HG03108 (cell line): ENCODE data around the gene U2AF1L4.

Experiments used
- ATAC-seq: cut with Tn5 transposase; IDR thresholded peaks from one replicate; pipeline ENCODE4 v1.9.1; 2021; ENCODE audit warnings: moderate library complexity; ENCODE audit not compliant: unreplicated experiment

Gene U2AF1L4

DNA sequence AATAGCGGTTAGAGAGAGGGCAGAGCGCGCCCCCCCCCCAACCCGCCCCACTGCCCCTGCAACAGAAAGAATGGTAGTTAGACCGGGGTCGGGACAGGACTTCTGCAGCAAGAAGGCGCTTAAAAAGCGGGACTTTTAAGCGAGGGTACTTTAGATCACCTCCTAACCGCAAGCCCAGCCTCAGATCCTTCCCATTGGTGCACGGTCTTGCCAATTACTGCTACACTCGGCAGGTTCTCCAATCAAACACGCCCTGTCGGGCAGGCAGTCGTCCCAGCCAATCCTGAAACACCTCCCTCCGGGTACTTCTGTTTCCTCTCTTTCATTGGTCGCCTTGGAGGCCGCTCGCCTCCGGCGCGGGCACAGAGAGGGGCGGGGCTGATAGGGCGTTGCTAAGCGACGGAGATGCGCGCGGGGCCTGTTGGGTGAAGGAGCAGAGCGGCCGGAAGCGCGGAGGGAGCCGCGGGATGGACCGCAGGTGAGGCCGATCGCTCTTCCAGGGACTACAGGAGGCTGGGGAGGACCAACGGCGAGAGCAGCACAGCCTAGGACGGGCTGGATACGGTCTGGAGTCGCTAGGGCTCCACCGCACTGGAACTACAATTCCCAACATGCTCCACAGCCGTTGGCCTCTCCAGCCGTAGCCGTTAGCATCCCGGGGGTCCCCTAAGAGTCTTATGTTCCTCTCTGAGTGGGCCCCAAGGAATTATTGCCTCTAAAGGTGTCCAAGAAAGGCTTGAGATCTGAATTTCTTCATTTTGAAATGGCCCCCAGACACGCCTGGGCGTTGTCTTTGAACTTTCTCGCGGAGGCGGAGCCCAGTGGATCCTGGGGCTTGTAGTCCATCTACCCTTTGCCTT, 12.8 kb upstream of the U2AF1L4 start, which contains the start of gene PROSER3:
Gene PROSER3, plus strand, starts transcription at position 428 of the 860 bp plus-strand sequence. Its CDS starts 40 bp downstream, at position 468.
- peak; percentile 91 for ATAC-seq

DNA sequence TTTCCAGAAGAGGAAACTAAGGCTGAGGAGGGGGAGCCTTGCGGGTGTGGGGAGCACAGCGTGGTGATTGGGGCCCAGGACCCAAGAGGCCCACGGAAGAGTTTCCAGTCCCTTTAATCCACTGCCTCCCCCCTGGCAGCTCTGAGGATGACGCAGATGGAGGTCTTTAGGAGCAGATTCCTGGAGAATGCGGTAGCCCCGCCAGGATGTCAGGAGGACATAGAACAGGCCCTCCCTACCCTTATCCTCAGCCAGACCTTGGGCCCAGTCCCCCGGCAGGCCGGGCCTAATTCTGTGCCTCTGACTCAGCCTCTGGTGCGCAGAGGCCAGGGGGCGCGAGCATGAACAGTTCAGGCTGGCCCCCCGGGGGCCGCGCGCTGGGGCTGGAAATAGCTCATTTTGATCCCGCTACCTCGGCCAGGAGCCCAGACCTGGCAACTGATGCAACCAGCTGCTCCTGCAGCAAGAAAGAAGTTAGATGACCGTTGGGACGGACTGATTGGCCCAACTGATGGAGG, 12.1 kb upstream of the U2AF1L4 start:
- peak; percentile 7 for ATAC-seq

DNA sequence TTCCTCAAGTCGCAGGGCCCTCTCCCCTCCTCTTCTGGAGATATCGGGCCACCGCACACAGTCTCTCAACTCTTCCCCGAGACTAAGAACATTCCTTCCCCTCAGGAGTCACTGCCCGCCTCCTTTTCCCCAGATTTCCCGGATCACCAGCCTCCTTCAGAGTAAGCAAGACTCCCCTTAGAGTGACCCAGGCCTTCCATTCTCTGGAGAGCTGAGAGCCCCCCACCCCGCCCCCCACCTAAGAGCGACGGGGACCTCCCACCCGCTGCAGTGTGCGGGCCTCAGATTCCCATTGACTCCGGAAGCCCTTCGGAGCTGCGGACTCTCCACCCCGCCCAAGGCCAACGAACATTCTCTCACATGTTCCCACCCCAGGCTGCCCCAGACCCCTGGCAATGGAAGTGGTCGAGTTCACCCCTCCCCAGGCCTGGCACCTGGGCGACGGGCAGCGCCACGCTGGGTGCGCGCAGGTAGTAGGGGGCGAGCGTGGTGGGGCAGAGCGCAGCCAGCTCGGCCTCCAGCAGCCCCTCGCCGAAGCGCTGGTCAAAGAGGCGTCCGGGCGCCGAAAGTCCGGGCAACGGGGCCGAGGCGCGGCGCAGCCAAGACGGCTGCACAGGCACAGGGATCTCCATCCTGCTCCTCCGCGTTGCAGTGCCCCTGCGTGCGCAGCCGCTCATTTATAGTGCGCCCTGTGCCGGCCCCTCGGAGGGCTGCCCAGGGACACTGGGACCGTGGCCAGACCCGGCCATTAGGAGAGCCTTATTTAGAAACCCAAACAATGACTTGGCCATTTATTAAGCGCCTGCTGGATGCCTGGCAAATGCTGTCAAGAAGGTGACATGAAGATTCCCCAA, 11.4 kb upstream of the U2AF1L4 start, which contains the start of gene HSPB6:
Gene HSPB6, minus strand, starts transcription at position 653 of the 854 bp plus-strand sequence. Its CDS starts 21 bp downstream, at position 632.
- ATAC-seq: no peak

DNA sequence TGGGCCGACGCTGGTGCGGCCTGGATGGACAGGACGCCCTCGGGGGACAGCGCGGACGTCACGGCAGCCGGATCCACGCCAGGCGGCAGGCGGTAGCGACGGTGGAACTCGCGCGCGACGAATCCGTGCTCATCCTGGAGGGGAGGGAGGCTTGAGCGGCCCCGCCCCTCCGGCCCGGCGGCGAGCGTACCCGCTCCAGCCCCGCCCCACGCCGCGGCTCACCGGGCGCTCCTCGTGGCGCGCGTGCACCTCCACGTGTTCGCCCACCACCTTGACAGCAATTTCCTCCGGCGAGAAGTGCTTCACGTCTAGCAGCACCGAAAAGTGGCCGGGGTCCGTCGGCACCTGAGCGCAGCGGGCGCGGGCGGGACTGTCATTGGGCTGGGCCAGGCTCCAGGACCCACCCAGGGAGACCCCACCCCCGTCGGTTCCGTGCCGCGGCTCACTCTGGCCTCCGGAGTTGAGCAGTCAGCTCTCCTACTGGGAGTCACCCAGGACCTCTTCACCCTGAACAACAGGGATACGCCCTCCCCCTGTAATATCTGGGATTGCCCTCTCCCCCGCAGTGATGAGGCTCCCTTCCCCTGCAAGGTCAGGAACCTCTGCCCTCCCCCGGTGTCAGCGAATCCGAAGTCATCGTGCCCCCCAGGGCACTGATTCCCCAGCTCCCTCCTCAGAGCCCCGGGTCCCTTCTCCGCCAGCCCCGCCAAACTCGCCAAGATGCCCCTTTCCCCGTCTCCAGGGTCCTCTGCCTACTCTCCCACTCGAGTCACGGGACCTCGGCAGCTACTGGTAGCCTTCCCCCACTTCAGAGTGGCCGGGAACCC, 10.5 kb upstream of the U2AF1L4 start:
- no peak for ATAC-seq

DNA sequence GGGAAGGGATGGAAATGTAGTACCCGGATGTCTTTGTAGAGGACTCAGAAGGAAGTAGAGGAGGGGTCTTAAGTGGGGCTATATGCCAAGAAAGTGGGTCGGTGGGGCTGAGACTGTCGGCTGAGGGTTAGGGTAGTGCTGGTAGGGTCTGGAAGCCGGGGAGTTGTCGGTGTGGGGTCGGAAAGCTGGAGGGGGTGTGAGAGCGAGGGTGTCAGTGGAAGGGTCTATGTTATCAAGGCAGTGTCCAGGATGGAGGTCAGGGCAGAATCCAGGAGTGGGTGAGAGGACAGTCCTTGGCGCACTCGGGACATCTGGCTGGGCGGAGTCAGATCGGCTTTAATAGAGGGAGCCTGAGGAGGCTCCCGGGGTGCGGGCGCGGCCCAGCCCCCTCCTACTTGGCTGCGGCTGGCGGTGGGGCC, 9.9 kb upstream of the U2AF1L4 start:
- ATAC-seq: no peak

DNA sequence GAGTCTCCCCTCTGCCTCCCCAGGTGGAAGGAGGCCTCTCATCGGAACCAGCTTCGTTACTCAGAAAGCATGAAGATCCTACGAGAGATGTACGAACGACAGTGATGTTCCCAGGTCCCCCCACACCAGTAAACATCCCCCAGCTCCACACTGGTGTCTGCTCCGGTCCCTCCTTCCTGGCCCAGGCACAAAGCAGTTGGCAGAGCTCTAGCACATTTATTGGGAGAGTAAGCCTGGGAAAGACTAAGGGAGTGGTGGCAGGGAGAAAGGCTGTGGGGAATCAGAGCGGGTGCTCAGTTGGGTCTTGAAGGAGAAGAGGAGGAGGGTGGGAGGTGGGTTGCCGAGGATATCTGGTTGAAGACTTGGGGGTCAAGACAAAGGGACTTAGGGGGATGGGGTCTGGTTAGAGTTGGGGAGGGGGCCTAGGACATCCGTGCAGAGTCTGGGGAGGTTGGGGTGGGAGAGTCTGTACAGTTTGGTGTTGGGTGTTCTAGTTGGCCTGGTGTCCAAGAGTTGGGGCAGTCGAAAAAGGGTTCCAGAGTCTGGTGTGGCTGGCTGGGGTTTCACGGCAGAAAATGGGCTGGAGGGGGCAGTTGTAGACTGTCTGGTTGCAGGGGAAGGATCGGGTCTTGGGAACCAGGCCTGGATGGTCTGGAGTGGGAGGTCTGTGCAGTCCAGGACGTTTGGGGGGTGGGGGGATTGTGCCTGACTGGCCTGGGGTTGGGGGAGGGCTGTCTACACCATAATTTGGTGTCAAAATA, 9.3 kb upstream of the U2AF1L4 start:
- ATAC-seq: no peak

DNA sequence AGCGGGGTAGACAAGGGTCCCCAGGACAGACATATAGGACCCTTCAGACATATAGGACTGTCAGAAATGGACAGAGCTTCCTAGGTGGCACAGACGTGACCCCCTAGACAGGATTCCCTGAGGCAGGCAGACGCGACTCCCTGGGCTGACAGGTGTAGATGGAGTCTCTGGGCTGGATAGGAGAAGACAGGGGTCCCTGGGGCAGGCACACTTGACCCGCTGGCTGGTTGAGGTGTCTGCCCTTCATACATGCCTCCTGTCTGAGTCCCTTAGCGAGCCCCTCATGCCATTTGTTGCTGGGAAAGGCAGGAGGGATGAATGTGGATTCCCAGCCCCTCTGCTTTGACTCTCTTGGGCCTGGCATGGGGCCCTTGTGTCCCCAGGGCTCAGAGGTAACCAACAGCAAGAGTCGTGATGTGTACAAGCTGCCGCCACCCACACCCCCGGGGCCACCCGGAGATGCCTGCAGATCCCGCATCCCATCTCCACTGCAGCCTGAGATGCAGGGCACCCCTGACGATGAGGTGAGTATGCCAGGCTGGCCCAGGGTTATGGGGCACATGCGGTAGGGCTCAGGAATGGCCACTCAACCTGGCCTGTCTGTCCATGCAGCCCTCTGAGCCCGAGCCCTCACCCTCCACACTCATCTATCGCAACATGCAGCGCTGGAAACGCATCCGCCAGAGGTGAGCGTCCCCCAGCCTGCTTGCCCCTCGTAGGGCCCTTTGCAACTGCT, 8.6 kb upstream of the U2AF1L4 start:
- ATAC-seq: no peak

DNA sequence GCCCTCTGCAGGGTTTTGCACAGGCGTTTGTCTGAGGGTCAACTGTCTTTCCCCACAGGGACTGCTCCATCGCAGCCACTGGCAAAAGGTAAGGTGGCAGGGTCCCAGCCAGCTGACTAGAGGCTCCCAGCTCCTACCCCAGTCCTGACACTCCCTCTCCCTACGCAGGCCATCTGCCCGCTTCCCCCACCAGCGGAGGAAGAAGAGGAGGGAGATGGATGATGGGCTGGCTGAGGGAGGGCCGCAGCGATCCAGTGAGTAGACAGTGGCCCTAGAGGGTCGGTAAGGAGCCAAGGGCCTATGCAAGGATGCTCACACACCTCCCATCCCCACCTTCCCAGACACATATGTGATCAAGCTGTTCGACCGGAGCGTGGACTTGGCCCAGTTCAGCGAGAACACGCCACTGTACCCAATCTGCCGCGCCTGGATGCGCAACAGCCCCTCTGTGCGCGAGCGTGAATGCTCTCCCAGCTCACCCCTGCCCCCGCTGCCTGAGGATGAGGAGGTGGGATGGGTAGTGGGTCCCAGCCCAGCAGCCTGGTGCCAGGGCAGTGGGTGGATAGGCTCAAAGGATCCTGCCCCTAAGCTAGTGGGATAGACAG, 7.6 kb upstream of the U2AF1L4 start:
- ATAC-seq: no peak

DNA sequence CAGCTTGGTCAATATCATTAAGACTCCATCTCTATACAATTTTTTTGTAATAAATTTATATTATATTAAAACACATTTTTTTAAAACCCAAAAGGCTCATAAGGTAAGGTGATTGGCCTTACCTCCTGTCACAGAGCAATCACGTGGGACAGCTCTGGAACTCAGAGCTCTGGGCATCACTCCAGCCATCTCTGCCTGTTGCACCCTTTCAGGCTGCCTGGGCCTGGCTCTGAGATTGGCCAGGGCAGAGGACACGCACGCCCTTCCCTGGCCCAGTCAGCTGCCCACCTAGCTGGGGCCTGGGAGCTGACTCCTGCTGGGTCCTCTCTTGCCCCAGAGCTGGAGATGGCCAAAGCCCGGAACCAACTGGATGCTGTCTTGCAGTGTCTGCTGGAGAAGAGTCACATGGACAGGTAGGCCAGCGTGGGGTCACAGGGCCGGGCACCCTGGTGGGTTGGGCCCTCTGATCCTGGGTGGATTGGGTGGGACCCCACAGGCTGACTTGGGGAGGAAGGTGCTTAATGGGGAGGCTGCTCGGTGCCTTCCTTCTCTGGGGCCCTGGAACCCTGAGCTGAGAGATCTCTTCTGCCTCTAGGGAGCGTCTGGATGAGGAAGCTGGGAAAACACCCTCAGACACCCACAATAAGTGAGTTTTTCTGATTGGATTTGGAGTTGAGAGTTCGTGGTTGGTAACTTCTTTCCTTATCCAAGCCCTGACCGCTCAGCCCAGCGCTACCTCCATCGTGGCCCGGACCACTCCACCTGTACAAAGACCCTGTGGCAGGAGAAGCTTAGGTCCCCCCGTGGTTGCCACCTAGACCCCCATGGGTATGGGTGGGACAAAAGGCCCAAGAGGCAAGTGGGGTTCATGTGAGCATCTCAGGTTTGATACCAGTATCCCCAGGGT, 6.9 kb upstream of the U2AF1L4 start:
- no peak for ATAC-seq

DNA sequence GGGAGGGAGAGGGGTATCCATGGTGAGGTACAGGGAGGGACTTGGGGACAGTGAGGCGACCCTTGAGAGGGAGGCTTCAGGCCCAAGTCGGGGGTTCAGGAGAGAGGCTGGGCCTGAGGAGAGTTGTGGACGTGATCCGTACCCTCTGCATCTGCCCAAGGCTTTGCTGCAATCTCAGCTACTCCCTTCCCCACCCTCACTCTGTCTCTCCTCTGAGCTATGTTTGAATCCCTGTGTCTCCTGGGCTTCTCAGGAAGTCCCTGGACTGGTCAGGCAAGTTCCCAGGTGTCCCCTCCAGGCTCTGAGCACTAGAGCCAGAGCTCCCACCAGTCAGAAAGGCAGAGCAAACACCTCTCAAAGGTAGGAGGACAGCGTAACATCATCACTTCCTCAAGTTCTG, 4.9 kb upstream of the U2AF1L4 start:
- no peak for ATAC-seq

DNA sequence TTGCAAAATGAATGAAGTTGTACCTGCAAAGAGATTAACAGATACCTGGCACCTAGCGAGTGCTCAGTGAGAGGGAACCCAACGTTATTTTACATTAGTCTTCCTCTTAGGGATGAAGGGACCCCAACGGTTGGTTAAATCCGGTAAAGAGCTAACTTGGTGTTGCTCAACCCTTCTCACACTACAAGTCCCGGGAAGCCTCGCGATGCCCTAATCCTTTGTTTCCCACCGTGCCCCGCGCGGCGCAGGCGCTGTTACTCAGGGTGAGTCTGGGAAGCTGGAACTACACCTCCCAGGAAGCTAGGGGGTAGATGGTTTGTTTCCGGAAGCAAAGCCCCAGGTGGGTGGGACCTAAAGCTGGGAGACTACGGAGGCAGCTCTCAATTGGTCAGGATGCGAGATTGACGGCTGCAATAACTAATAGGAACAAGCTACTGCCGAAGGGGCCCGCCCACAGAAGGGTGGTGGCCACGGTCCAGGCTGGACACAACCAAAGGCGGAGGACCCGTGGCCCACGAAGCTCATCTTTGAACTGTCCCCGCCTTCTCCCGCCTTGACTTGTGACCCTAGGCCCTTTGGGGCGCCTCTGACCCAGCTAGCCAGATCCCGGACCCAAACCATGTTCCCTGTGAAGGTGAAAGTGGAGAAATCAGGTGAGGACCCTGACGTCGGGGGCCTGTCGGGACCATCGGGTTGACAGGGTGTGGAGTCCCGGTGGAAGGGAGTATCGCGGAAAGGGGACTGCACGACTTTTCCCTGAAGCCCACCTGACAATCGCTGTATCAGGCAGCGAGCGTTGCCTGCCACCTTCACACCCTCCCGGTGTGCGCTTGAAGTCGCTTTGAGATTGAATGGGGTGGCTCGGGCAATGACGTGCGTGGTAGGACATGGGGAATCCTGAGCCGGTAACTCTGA, 3.1 kb upstream of the U2AF1L4 start, which contains the start of gene LIN37:
Gene LIN37, plus strand, starts transcription at position 471 of the 915 bp plus-strand sequence. Its CDS starts 149 bp downstream, at position 620.
- peak; percentile 74 for ATAC-seq

DNA sequence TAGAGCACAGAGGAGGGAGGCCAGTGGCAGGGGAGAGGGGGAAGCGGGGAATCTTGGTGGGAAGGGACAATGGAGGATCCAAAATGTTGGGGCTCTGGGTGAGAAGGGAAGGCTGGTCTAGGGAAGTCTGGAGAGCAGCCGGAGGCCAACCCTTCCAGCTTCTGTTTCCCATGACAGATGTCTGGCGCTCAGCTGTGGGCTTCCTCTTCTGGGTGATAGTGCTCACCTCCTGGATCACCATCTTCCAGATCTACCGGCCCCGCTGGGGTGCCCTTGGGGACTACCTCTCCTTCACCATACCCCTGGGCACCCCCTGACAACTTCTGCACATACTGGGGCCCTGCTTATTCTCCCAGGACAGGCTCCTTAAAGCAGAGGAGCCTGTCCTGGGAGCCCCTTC, 1.3 kb upstream of the U2AF1L4 start:
- no peak for ATAC-seq

DNA sequence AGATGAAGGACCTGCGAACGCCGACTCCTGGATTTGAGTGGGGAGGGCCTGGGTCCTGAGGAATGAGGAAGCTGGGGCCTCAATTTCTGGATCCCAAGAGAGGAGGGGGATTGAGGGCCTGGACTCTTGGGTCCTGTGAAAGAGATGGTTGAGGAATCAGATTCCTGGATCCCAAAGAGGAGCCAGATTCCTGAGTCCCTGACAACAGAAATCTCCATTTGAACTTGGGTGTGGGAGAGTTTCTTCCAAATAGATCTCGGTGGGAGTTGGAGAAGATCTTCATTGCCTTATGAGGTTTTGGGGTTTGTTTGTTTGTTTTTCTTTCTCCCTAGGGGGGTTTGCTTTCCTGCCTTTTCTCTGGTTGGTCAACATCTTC, 857 bp upstream of the U2AF1L4 start:
- ATAC-seq: no peak

DNA sequence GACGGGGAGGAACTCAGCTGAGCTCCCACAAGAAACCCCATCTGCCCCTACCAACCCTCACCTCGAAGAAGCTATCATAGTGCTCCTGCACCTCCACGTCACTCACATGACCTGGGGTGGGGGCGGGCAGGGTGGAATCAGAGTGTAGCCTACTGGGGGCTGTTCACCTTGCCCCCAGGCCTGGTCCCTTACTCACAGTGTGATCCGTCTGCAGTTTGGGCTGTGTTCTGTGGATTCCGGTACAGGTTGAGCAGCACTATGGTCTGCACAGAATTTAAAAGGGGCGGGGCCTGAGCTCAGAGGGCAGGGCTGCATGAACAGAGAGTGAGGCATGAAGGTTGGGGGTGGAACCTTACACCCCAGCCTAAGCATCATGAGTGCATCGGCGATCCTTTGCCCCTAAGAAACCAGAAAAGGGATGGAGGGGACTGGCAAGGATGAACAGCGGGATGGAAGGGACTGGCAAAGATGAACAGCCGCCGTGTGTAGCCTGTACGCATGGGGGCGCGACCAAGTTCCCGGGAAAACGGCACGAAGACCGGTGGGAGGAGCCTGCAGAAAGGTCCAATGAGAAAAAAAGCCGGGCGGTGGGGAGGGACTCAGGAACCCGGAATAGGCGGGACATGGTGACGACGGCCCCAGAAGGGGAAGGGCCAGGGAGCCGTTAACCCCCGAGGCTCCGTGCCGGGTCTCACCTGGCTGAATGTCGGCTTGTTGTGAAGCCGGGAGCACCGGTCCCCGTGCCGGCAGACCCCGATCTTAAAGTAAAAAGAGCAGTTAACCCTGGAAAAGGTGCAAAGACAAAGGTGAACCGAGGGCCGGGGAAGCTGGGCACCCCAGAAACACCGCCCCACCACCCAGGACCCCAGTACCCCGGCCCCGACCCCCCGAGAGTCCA, 539 bp downstream of the U2AF1L4 start:
- ATAC-seq: no peak

DNA sequence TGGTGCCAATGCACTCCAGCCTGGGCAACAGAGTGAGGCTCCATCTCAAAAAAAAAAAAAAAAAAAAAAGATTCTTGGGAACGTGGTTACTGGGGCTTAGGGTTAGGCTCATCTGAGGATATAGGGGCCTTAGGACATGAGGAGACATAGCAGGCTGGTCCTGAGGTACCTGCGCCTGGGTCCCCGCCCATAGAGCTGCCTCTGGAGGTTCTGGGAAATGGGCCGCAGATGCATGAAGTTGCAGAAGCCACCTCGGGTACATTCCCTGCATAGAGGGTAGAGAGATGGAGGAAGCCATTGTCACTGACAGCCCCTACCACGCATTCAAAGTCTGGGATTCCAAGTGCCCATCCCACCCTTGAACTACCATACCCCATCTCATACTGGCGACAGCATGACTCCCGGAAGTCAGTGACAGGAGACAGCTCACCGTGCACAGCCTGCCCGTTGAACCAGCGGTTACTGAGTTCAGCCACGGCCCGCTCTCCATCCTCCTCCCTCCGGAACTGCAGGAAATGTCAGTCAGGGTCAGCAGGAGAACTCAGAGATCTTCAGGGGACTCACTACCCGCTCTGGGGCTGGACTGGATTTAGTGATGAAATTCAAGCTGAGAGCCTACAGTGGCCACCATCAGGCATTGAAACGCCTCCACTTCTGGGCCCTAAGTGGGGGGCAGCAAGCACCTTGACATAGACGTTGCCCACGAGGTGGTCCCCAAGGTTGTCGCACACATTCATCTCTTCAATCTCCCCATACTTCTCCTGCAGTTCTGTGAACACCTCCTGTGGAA, 1.4 kb downstream of the U2AF1L4 start:
- ATAC-seq: no peak
